ENCODE data around the gene MYBPC3. TPM values are rescaled to one million over a fixed set of nuclear protein-coding genes. Genes with fewer than 3 reads are reported as not detected.
A peak's percentile ranks its signal among the peaks of the same experiment; 100 is the strongest.

Gene MYBPC3
- total and polyA plus RNA-seq, 4 experiments from 2014 or later, result not detected

- no peaks in the 10 kb centered on the region for H3K36me3 ChIP-seq (ENCODE audit: insufficient read depth, low read length)
- Mint-ChIP-seq H3K4me1 (no peaks in the 10 kb centered on the region), H3K36me3 (no peaks in the 10 kb centered on the region), H3K4me3 (no peak overlapping the region), H3K27me3 (no peaks in the 10 kb centered on the region), H3K9me3 (no peaks in the 10 kb centered on the region), H3K27ac (no peak overlapping the region)
- no peaks in the 10 kb centered on the region for H3K27me3 ChIP-seq (ENCODE audit: insufficient read depth, low read length)
- no peaks in the 10 kb centered on the region for H3K4me1 ChIP-seq (ENCODE audit: insufficient read depth, low read length)
- intact Hi-C loops (cut with micrococcal nuclease), result no loop called here
- H3K4me3 ChIP-seq (ENCODE audit: low read length in 2 of 2), result no peak overlapping the region
- CTCF ChIA-PET (ENCODE audit: partially characterized antibody), result no interaction called here
- no peak overlapping the region for H3K27ac ChIP-seq (ENCODE audit: low read depth, low read length)
- POLR2A ChIA-PET (ENCODE audit: partially characterized antibody), result no interaction called here
- H3K9me3 ChIP-seq (ENCODE audit: control insufficient read depth in 1 of 2, low read length in 2 of 2), result no peaks in the 10 kb centered on the region
- DNase-seq, result no peak
Observed at GRCh38 chr11:47347137-47347536, 5.4 kb downstream of the MYBPC3 start.

GRCh38 chr11:47345890-47346563, 6.5 kb downstream of the MYBPC3 start:
- intact Hi-C loops (cut with micrococcal nuclease), result no loop called here
- H3K9me3 ChIP-seq (ENCODE audit: control insufficient read depth in 1 of 2, low read length in 2 of 2), result no peaks in the 10 kb centered on the region
- DNase-seq, result no peak
- Mint-ChIP-seq H3K27ac (no peak overlapping the region), H3K4me3 (no peak overlapping the region), H3K9me3 (no peaks in the 10 kb centered on the region), H3K27me3 (no peaks in the 10 kb centered on the region), H3K4me1 (peaks cover 0 to 2% (median 0%) of the 10 kb centered on the region in 4 donors), H3K36me3 (no peaks in the 10 kb centered on the region)
- no peaks in the 10 kb centered on the region for H3K4me1 ChIP-seq (ENCODE audit: insufficient read depth, low read length)
- ChIA-PET POLR2A (ENCODE audit: partially characterized antibody) (no interaction called here), CTCF (ENCODE audit: partially characterized antibody) (interaction anchor here (0.6 kb wide), 1 partner anchor 183 kb away, joined by 3 read pairs; no protein-coding TSS in a partner anchor)
- no peak overlapping the region for H3K27ac ChIP-seq (ENCODE audit: low read depth, low read length)
- H3K27me3 ChIP-seq (ENCODE audit: insufficient read depth, low read length), result no peaks in the 10 kb centered on the region
- no peak overlapping the region for H3K4me3 ChIP-seq (ENCODE audit: low read length in 2 of 2)
- no peaks in the 10 kb centered on the region for H3K36me3 ChIP-seq (ENCODE audit: insufficient read depth, low read length)

- Mint-ChIP-seq H3K27ac (peak overlapping the region in 1 of 7 donors; percentile 53), H3K4me1 (peaks cover 0 to 2% (median 0%) of the 10 kb centered on the region in 4 donors), H3K36me3 (no peaks in the 10 kb centered on the region), H3K4me3 (no peak overlapping the region), H3K9me3 (peaks cover 0 to 2% (median 0%) of the 10 kb centered on the region in 8 donors), H3K27me3 (no peaks in the 10 kb centered on the region)
- Histone ChIP-seq H3K36me3 (ENCODE audit: insufficient read depth, low read length) (no peaks in the 10 kb centered on the region), H3K27ac (ENCODE audit: low read depth, low read length) (no peak overlapping the region), H3K4me3 (ENCODE audit: low read length in 2 of 2) (no peak overlapping the region), H3K27me3 (ENCODE audit: insufficient read depth, low read length) (no peaks in the 10 kb centered on the region), H3K9me3 (ENCODE audit: control insufficient read depth in 1 of 2, low read length in 2 of 2) (no peaks in the 10 kb centered on the region), H3K4me1 (ENCODE audit: insufficient read depth, low read length) (no peaks in the 10 kb centered on the region)
- DNase-seq, result peak in 1 of 5 donors; percentile 13
- ChIA-PET CTCF (ENCODE audit: partially characterized antibody) (no interaction called here), POLR2A (ENCODE audit: partially characterized antibody) (no interaction called here)
- intact Hi-C loops (cut with micrococcal nuclease), result no loop called here
Observed at GRCh38 chr11:47342854-47343253, 9.6 kb downstream of the MYBPC3 start.

GRCh38 chr11:47342036-47342803, 10.3 kb downstream of the MYBPC3 start:
- H3K4me3 Mint-ChIP-seq, result no peak overlapping the region
- no peak overlapping the region for H3K4me3 ChIP-seq (ENCODE audit: low read length in 2 of 2)
- H3K27ac ChIP-seq (ENCODE audit: low read depth, low read length), result no peak overlapping the region
- ChIA-PET CTCF (ENCODE audit: partially characterized antibody) (no interaction called here), POLR2A (ENCODE audit: partially characterized antibody) (no interaction called here)
- peaks cover 0 to 2% (median 0%) of the 10 kb centered on the region in 8 donors for H3K9me3 Mint-ChIP-seq
- intact Hi-C loops (cut with micrococcal nuclease), result no loop called here
- H3K36me3 Mint-ChIP-seq, result no peaks in the 10 kb centered on the region
- H3K36me3 ChIP-seq (ENCODE audit: insufficient read depth, low read length), result no peaks in the 10 kb centered on the region
- H3K9me3 ChIP-seq (ENCODE audit: control insufficient read depth in 1 of 2, low read length in 2 of 2), result no peaks in the 10 kb centered on the region
- no peaks in the 10 kb centered on the region for H3K27me3 ChIP-seq (ENCODE audit: insufficient read depth, low read length)
- H3K4me1 Mint-ChIP-seq, result peaks cover 0 to 2% (median 0%) of the 10 kb centered on the region in 4 donors
- peak overlapping the region in 2 of 7 donors; percentile 1 to 44 for H3K27ac Mint-ChIP-seq
- no peaks in the 10 kb centered on the region for H3K4me1 ChIP-seq (ENCODE audit: insufficient read depth, low read length)
- H3K27me3 Mint-ChIP-seq, result no peaks in the 10 kb centered on the region
- DNase-seq, result peak in 1 of 5 donors; percentile 13

GRCh38 chr11:47340980-47341775, 11.3 kb downstream of the MYBPC3 start:
- H3K27ac Mint-ChIP-seq, result peak overlapping the region in 2 of 7 donors; percentile 55
- H3K9me3 ChIP-seq (ENCODE audit: control insufficient read depth in 1 of 2, low read length in 2 of 2), result no peaks in the 10 kb centered on the region
- intact Hi-C loops (cut with micrococcal nuclease), result no loop called here
- H3K27me3 ChIP-seq (ENCODE audit: insufficient read depth, low read length), result no peaks in the 10 kb centered on the region
- ChIA-PET CTCF (ENCODE audit: partially characterized antibody) (interaction anchor here (1.5 kb wide), 1 partner anchor 33 kb away, joined by 5 read pairs; no protein-coding TSS in a partner anchor), POLR2A (ENCODE audit: partially characterized antibody) (no interaction called here)
- H3K27me3 Mint-ChIP-seq, result no peaks in the 10 kb centered on the region
- no peak overlapping the region for H3K4me3 ChIP-seq (ENCODE audit: low read length in 2 of 2)
- H3K4me3 Mint-ChIP-seq, result peak overlapping the region in 1 of 8 donors; percentile 29
- peaks cover 0 to 2% (median 0%) of the 10 kb centered on the region in 4 donors for H3K4me1 Mint-ChIP-seq
- no peaks in the 10 kb centered on the region for H3K36me3 Mint-ChIP-seq
- H3K4me1 ChIP-seq (ENCODE audit: insufficient read depth, low read length), result no peaks in the 10 kb centered on the region
- H3K27ac ChIP-seq (ENCODE audit: low read depth, low read length), result no peak overlapping the region
- peak in 1 of 5 donors; percentile 27 for DNase-seq
- H3K36me3 ChIP-seq (ENCODE audit: insufficient read depth, low read length), result no peaks in the 10 kb centered on the region
- H3K9me3 Mint-ChIP-seq, result peaks cover 0 to 2% (median 0%) of the 10 kb centered on the region in 8 donors

- no peak overlapping the region for H3K27ac ChIP-seq (ENCODE audit: low read depth, low read length)
- H3K27me3 ChIP-seq (ENCODE audit: insufficient read depth, low read length), result no peaks in the 10 kb centered on the region
- no peak for DNase-seq
- no peaks in the 10 kb centered on the region for H3K36me3 ChIP-seq (ENCODE audit: insufficient read depth, low read length)
- Mint-ChIP-seq H3K9me3 (peaks cover 0 to 2% (median 0%) of the 10 kb centered on the region in 8 donors), H3K27ac (no peak overlapping the region), H3K4me3 (no peak overlapping the region), H3K27me3 (no peaks in the 10 kb centered on the region), H3K36me3 (no peaks in the 10 kb centered on the region), H3K4me1 (peaks cover 0 to 2% (median 0%) of the 10 kb centered on the region in 4 donors)
- no peaks in the 10 kb centered on the region for H3K9me3 ChIP-seq (ENCODE audit: control insufficient read depth in 1 of 2, low read length in 2 of 2)
- no peak overlapping the region for H3K4me3 ChIP-seq (ENCODE audit: low read length in 2 of 2)
- no peaks in the 10 kb centered on the region for H3K4me1 ChIP-seq (ENCODE audit: insufficient read depth, low read length)
- intact Hi-C loops (cut with micrococcal nuclease), result no loop called here
- POLR2A ChIA-PET (ENCODE audit: partially characterized antibody), result no interaction called here
- CTCF ChIA-PET (ENCODE audit: partially characterized antibody), result interaction anchor here (1.5 kb wide), 1 partner anchor 34 kb away, joined by 5 read pairs; no protein-coding TSS in a partner anchor
Observed at GRCh38 chr11:47340010-47340409, 12.5 kb downstream of the MYBPC3 start.

Data from CD4-positive, alpha-beta memory T cell (primary cell).